ENCODE measurements around the gene WDR82.
"Not testable (repeated sequence)": the region's sequence is repeated elsewhere in the genome, so short reads cannot be mapped to it uniquely, and the experiment has no call there.

Gene WDR82

DNA sequence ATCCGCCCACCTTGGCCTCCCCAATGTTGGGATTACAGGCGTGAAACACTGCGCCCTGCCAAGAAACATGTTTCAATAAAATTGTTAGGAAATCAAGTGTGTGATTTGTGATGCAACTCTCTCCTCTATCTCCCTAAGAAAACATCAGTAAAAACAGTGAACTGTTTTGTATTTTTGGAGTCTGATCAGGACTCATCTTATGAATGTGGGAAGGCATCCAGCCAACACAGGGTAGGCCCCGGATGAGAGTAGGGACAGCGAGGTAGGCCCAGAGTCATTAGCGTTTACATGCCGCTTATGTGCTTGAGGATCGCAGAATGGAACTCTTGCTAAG, 8.3 kb upstream of the WDR82 start:
- H2BK120ac ChIP-seq (ENCODE audit: low read depth, low read length): no peak overlapping the region
- H3K9me3 ChIP-seq (ENCODE audit: control insufficient read depth, low read length): no peaks in the 10 kb centered on the region
- peaks cover 38% of the 10 kb centered on the region for H3K4me1 ChIP-seq (ENCODE audit: control insufficient read depth, insufficient read depth, low read depth, low read length)
- peak overlapping the region; percentile 59 for H4K8ac ChIP-seq (ENCODE audit: low read length)
- H4K91ac ChIP-seq (ENCODE audit: low read length): no peak overlapping the region
- peak overlapping the region in 1 of 2 experiments; percentile 94 for H3K4me3 ChIP-seq (ENCODE audit: insufficient read depth in 1 of 2, low read depth in 1 of 2, low read length in 2 of 2)
- H2BK12ac ChIP-seq (ENCODE audit: low read length in 2 of 2): no peak overlapping the region
- H2AK5ac ChIP-seq (ENCODE audit: low read length, severe bottlenecking): peak overlapping the region; percentile 97
- no peak for DNase-seq
- H3K9ac ChIP-seq (ENCODE audit: low read length): peak overlapping the region; percentile 99
- peak overlapping the region; percentile 35 to 62 for H3K4ac ChIP-seq (ENCODE audit: low read depth in 1 of 2, low read length in 2 of 2)
- peak overlapping the region; percentile 98 for H3K27ac ChIP-seq (ENCODE audit: low read length, poor library complexity, severe bottlenecking)
- 83% methylated on average over 8 of the region's 8 CpGs for WGBS
- no peak overlapping the region for H3K23ac ChIP-seq (ENCODE audit: low read length in 2 of 2)
- no peak overlapping the region for H2BK5ac ChIP-seq (ENCODE audit: low read depth, low read length, poor library complexity, severe bottlenecking)
- peak overlapping the region; percentile 43 for H3K4me2 ChIP-seq (ENCODE audit: low read length, poor library complexity, severe bottlenecking)
- peaks cover 11 to 15% of the 10 kb centered on the region in 2 experiments for H3K36me3 ChIP-seq (ENCODE audit: control insufficient read depth in 1 of 2, insufficient read depth in 2 of 2, low read depth in 1 of 2, low read length in 2 of 2)
- H3K79me1 ChIP-seq (replicated peaks; ENCODE audit: low read length, poor library complexity, severe bottlenecking): peaks cover 27% of the 10 kb centered on the region
- H2AFZ ChIP-seq (ENCODE audit: low read depth, low read length): no peak overlapping the region
- H3K14ac ChIP-seq (ENCODE audit: low read length in 2 of 2): peak overlapping the region in 1 of 2 experiments; percentile 14
- no peaks in the 10 kb centered on the region for H3K27me3 ChIP-seq (ENCODE audit: control insufficient read depth in 1 of 2, insufficient read depth in 1 of 2, low read length in 2 of 2)
- no peak overlapping the region for H2BK15ac ChIP-seq (ENCODE audit: low read depth, poor library complexity, severe bottlenecking)
- no peak overlapping the region for H3K18ac ChIP-seq (ENCODE audit: low read depth in 1 of 2, low read length in 2 of 2)

DNA sequence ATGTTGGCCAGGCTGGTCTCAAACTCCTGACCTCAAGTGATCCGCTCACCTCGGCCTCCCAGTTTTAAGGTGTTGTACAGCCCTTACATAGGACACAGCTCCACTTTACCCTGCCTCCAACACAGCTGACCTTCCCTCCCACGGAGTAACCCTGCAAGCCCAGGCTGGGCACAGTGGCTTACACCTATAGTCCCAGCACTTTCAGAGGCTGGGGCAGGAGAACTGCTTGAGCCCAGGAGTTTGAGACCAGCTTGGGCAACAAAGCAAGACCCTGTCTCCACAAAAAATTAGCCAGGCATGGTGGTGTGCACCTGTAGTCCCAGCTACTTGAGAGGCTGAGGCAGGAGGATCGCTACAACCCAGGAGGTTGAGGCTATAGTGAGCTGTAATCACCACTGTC, 5.6 kb upstream of the WDR82 start:
- DNase-seq; H4K8ac ChIP-seq (ENCODE audit: low read length); H2BK15ac ChIP-seq (ENCODE audit: low read depth, poor library complexity, severe bottlenecking); H3K14ac ChIP-seq (ENCODE audit: low read length in 2 of 2); H3K27me3 ChIP-seq (ENCODE audit: control insufficient read depth in 1 of 2, insufficient read depth in 1 of 2, low read length in 2 of 2); H3K36me3 ChIP-seq (ENCODE audit: control insufficient read depth in 1 of 2, insufficient read depth in 2 of 2, low read depth in 1 of 2, low read length in 2 of 2); H3K4me3 ChIP-seq (ENCODE audit: insufficient read depth in 1 of 2, low read depth in 1 of 2, low read length in 2 of 2); H3K23ac ChIP-seq (ENCODE audit: low read length in 2 of 2); H3K18ac ChIP-seq (ENCODE audit: low read depth in 1 of 2, low read length in 2 of 2); H3K4me2 ChIP-seq (ENCODE audit: low read length, poor library complexity, severe bottlenecking); H3K9ac ChIP-seq (ENCODE audit: low read length); H4K91ac ChIP-seq (ENCODE audit: low read length); H2AFZ ChIP-seq (ENCODE audit: low read depth, low read length); H2BK12ac ChIP-seq (ENCODE audit: low read length in 2 of 2); H2BK120ac ChIP-seq (ENCODE audit: low read depth, low read length); H3K4ac ChIP-seq (ENCODE audit: low read depth in 1 of 2, low read length in 2 of 2); H3K9me3 ChIP-seq (ENCODE audit: control insufficient read depth, low read length): not testable (repeated sequence)
- WGBS: 98% methylated on average over 4 of the region's 4 CpGs
- Histone ChIP-seq H3K4me1 (ENCODE audit: control insufficient read depth, insufficient read depth, low read depth, low read length) (peaks cover 29% of the 10 kb centered on the region), H2AK5ac (ENCODE audit: low read length, severe bottlenecking) (peak overlapping the region; percentile 16), H3K27ac (ENCODE audit: low read length, poor library complexity, severe bottlenecking) (peak overlapping the region; percentile 96), H2BK5ac (ENCODE audit: low read depth, low read length, poor library complexity, severe bottlenecking) (peak overlapping the region; percentile 59), H3K79me1 (replicated peaks; ENCODE audit: low read length, poor library complexity, severe bottlenecking) (peaks cover 11% of the 10 kb centered on the region)

DNA sequence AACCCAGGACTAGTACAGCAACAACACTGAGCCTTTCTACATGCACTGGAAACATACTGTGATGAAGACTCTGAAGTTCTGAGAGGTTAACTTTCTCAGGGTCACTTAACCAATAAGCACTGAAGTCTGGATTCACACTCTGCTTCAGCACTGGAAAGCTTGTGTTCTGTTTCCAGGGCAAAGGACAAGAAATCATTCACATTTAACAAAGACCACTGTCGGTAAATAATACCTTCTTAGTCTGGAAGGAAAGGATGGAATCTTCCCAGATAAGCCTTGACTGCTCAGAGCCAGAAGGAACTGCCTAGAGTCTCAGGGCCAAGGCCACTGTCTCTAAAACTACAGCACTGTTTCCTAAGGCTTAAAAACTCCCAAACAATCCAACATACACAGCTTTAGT, 4.9 kb upstream of the WDR82 start:
- no peak overlapping the region for H2BK5ac ChIP-seq (ENCODE audit: low read depth, low read length, poor library complexity, severe bottlenecking)
- WGBS: 80% methylated on average over 1 of the region's 1 CpG
- H3K79me1 ChIP-seq (replicated peaks; ENCODE audit: low read length, poor library complexity, severe bottlenecking): peaks cover 7% of the 10 kb centered on the region

DNA sequence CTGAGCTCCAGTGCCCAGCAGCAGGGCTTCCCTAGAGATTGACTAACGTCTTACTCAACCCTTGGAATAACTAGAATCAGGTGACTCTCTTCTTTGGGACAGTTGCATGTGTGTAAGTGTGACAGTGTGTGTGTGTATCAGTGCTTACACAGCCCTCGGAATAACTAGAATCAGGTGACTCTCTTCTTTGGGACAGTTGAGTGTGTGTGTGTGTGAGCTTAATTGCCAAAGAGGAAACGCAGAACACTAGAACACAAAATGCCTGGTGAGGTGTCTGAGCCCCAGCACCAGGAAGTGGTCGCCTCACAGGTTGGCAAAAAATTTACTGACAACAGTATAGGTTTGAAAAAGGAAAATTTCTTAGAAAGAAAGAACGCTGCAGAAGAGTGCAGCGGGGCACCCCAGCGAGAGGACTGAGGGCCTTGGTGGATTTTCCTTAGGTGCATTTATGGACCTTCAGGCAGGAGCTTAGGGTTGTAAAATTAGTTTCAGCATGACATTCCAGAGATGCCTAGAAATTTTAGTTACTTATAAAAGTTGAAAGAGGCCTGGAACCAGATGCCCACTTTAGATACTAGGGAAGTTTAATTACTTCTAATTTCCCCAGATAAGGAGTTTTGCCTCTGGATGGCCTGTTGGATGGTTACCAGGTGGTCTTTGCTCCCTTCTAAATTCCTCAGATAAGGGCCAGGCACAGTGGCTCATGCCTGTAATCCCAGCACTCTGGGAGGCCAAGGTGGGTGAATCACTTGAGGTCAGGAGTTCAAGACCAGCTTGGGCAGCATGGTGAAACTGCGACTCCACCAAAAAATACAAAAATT, 3.7 kb upstream of the WDR82 start:
- Histone ChIP-seq H2BK120ac (ENCODE audit: low read depth, low read length) (no peak overlapping the region), H3K23ac (ENCODE audit: low read length in 2 of 2) (no peak overlapping the region), H3K9me3 (ENCODE audit: control insufficient read depth, low read length) (no peaks in the 10 kb centered on the region), H2BK15ac (ENCODE audit: low read depth, poor library complexity, severe bottlenecking) (no peak overlapping the region), H3K27me3 (ENCODE audit: control insufficient read depth in 1 of 2, insufficient read depth in 1 of 2, low read length in 2 of 2) (no peaks in the 10 kb centered on the region), H3K27ac (ENCODE audit: low read length, poor library complexity, severe bottlenecking) (peak overlapping the region; percentile 93), H3K79me1 (replicated peaks; ENCODE audit: low read length, poor library complexity, severe bottlenecking) (peaks cover 7% of the 10 kb centered on the region), H3K4me1 (ENCODE audit: control insufficient read depth, insufficient read depth, low read depth, low read length) (peaks cover 26% of the 10 kb centered on the region), H4K91ac (ENCODE audit: low read length) (no peak overlapping the region), H3K36me3 (ENCODE audit: control insufficient read depth in 1 of 2, insufficient read depth in 2 of 2, low read depth in 1 of 2, low read length in 2 of 2) (no peaks in the 10 kb centered on the region), H3K4me3 (ENCODE audit: insufficient read depth in 1 of 2, low read depth in 1 of 2, low read length in 2 of 2) (no peak overlapping the region), H2BK12ac (ENCODE audit: low read length in 2 of 2) (no peak overlapping the region), H2BK5ac (ENCODE audit: low read depth, low read length, poor library complexity, severe bottlenecking) (no peak overlapping the region), H2AFZ (ENCODE audit: low read depth, low read length) (no peak overlapping the region), H2AK5ac (ENCODE audit: low read length, severe bottlenecking) (peak overlapping the region; percentile 53), H3K4me2 (ENCODE audit: low read length, poor library complexity, severe bottlenecking) (peak overlapping the region; percentile 49), H3K14ac (ENCODE audit: low read length in 2 of 2) (no peak overlapping the region), H4K8ac (ENCODE audit: low read length) (no peak overlapping the region), H3K4ac (ENCODE audit: low read depth in 1 of 2, low read length in 2 of 2) (no peak overlapping the region), H3K9ac (ENCODE audit: low read length) (peak overlapping the region; percentile 49), H3K18ac (ENCODE audit: low read depth in 1 of 2, low read length in 2 of 2) (no peak overlapping the region)
- DNase-seq: no peak
- WGBS: 88% methylated on average over 8 of the region's 8 CpGs

More for the DNA sequence above, 4.9 kb upstream of the WDR82 start:
- peak overlapping the region; percentile 1 for H2AK5ac ChIP-seq (ENCODE audit: low read length, severe bottlenecking)
- H3K4me3 ChIP-seq (ENCODE audit: insufficient read depth in 1 of 2, low read depth in 1 of 2, low read length in 2 of 2): no peak overlapping the region
- no peak overlapping the region for H2BK120ac ChIP-seq (ENCODE audit: low read depth, low read length)
- peaks cover 26% of the 10 kb centered on the region for H3K4me1 ChIP-seq (ENCODE audit: control insufficient read depth, insufficient read depth, low read depth, low read length)
- H3K9me3 ChIP-seq (ENCODE audit: control insufficient read depth, low read length): no peaks in the 10 kb centered on the region
- no peak overlapping the region for H2BK12ac ChIP-seq (ENCODE audit: low read length in 2 of 2)
- peak overlapping the region; percentile 57 for H3K27ac ChIP-seq (ENCODE audit: low read length, poor library complexity, severe bottlenecking)
- no peak overlapping the region for H2AFZ ChIP-seq (ENCODE audit: low read depth, low read length)
- H4K91ac ChIP-seq (ENCODE audit: low read length): no peak overlapping the region
- H3K4me2 ChIP-seq (ENCODE audit: low read length, poor library complexity, severe bottlenecking): no peak overlapping the region
- no peaks in the 10 kb centered on the region for H3K27me3 ChIP-seq (ENCODE audit: control insufficient read depth in 1 of 2, insufficient read depth in 1 of 2, low read length in 2 of 2)
- no peak overlapping the region for H2BK15ac ChIP-seq (ENCODE audit: low read depth, poor library complexity, severe bottlenecking)
- no peaks in the 10 kb centered on the region for H3K36me3 ChIP-seq (ENCODE audit: control insufficient read depth in 1 of 2, insufficient read depth in 2 of 2, low read depth in 1 of 2, low read length in 2 of 2)
- no peak overlapping the region for H4K8ac ChIP-seq (ENCODE audit: low read length)
- peak overlapping the region; percentile 33 for H3K9ac ChIP-seq (ENCODE audit: low read length)
- no peak for DNase-seq
- no peak overlapping the region for H3K4ac ChIP-seq (ENCODE audit: low read depth in 1 of 2, low read length in 2 of 2)
- H3K14ac ChIP-seq (ENCODE audit: low read length in 2 of 2): no peak overlapping the region
- H3K18ac ChIP-seq (ENCODE audit: low read depth in 1 of 2, low read length in 2 of 2): no peak overlapping the region
- H3K23ac ChIP-seq (ENCODE audit: low read length in 2 of 2): no peak overlapping the region

Measured in mesenchymal stem cell (in vitro differentiated cells and primary cell).